Sigmoid colon (tissue), 7 donors: ENCODE data around the gene BHMT. TPM values are rescaled to one million over a fixed set of nuclear protein-coding genes. Genes with fewer than 3 reads are reported as not detected.
A peak's percentile ranks its signal among the peaks of the same experiment; 100 is the strongest.

Experiments used
- DNase-seq: peaks from one replicate; pipeline ENCODE4 v3.0.0-alpha.2; 2019
- H3K27ac ChIP-seq, 4 donors: fragments of 200-600 bp; sonication (generic); one replicate each; pipeline ENCODE4 v1.5.1; 2016 to 2019; ENCODE audit warnings: mild to moderate bottlenecking in 1 of 4
- H3K27me3 ChIP-seq, 3 donors: fragments of 200-600 bp; sonication (generic); one replicate each; pipeline ENCODE4 v1.5.1; 2019; ENCODE audit warnings: mild to moderate bottlenecking in 1 of 3
- H3K36me3 ChIP-seq, 4 donors: fragments of 200-600 bp; sonication (generic); one replicate each; pipeline ENCODE4 v1.5.1; 2016 to 2019
- H3K4me1 ChIP-seq, 4 donors: fragments of 200-600 bp; sonication (generic); one replicate each; pipeline ENCODE4 v1.5.1; 2017 to 2019
- H3K4me3 ChIP-seq, 4 donors: fragments of 200-600 bp; sonication (generic); one replicate each; pipeline ENCODE4 v1.5.1; 2017 to 2019; ENCODE audit warnings: mild to moderate bottlenecking in 2 of 4, moderate library complexity in 1 of 4
- H3K9me3 ChIP-seq, 4 donors: fragments of 200-600 bp in 3 of 4; sonication (generic) in 3 of 4; one replicate each; pipeline versions ENCODE4 v1.5.1 to v1.6.1; 2013 to 2019
- CTCF ChIP-seq, 4 experiments: fragments of 450-650 bp in 3 of 4; fragments of 200-600 bp in 1 of 4; IDR thresholded peaks; one replicate each; pipeline ENCODE4 v1.5.1; 2016 to 2019; ENCODE audit warnings: antibody characterized with exemption in 4 of 4, mild to moderate bottlenecking in 3 of 4, moderate library complexity in 2 of 4
- EP300 ChIP-seq, 4 donors: sonication (generic); formaldehyde crosslinking; IDR thresholded peaks; one replicate each; pipeline ENCODE4 v1.6.1; 2017; ENCODE audit warnings: antibody characterized with exemption in 4 of 4
- POLR2A ChIP-seq, 2 donors: fragments of 450-650 bp; IDR thresholded peaks; one replicate each; pipeline ENCODE4 v1.6.1; 2016; ENCODE audit warnings: antibody characterized with exemption in 2 of 2, mild to moderate bottlenecking in 2 of 2, moderate library complexity in 2 of 2
- POLR2AphosphoS5 ChIP-seq, 4 donors: sonication (generic); formaldehyde crosslinking; IDR thresholded peaks; one replicate each; pipeline ENCODE4 v1.6.1; 2017; ENCODE audit warnings: antibody characterized with exemption in 4 of 4
- WGBS, 2 donors: extraction: QIAGEN DNeasy Blood & Tissue Kit; methylation state at CpG; one replicate each; pipeline ENCODE4 v1.1.7; 2013; 5-methylcytosine and 5-hydroxymethylcytosine counted together
- intact Hi-C: fragments of 100-400 bp; cut with DNase I; formaldehyde crosslinking; loops from one replicate; pipeline ENCODE4 v1.15.1; 2023
- polyA plus RNA-seq, 3 donors: library from polyadenylated mRNA; stranded (reverse); fragments of 200-250 nt; gene quantifications; one replicate each; pipeline ENCODE4 v1.2.3, GENCODE V29; 2013
- total RNA-seq, 4 donors: library from RNA; depleted of rRNA; stranded (reverse); fragments of >200 nt; gene quantifications; one replicate each; pipeline ENCODE4 v1.1.0, GENCODE V29; 2016
- donor health status: healthy with polysubstance abuse.
- donor health status: Bipolar disorder and iron deficiency.
- donor health status: healthy.

The BHMT gene
- total and polyA plus RNA-seq, 7 donors: 0.04 to 6.6 (median 0.36) TPM; not detected in 2

DNA sequence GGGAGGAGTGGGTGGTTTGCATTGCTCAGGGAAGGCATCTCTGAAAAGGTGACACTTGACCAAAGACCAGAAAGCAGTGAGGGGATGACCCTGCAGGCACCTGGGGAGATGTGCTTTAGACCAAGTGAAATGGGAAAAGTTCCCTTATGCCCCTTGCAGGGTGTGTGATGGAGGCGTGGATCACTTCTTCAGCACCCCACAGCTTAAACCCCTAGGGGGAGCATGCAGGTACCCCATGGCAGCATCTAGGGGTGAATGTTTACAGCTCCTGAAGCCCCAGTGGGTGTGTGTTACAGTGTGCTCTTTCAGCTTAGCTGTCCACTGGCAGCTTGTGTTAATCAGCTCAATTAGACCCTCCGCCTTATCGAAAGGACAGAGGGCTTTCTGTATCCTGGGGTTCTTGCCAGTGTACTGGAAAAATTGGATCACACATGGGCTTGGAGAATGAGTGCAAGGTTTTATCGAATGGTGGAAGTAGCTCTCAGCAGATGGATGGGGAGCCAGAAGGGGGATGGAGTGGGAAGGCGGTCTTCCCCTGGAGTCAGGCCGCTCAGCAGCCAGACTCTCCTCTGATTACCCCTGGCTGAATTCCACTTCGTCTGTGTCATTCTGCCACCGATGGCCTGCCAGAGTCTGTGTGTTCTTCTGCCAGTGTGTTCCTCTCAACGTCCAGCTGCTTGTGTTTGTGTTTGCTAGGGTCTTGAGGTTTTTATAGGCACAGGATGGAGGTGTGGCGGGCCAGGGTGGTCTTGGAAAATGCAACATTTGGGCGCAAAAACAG is 35.8 kb upstream of the BHMT start:
- intact Hi-C loops: no loop called here
- peaks cover 0 to 44% (median 19%) of the 10 kb centered on the region in 4 donors for H3K4me1 ChIP-seq
- no peaks in the 10 kb centered on the region for H3K36me3 ChIP-seq
- DNase-seq: no peak
- H3K4me3 ChIP-seq: no peak overlapping the region
- no peaks in the 10 kb centered on the region for H3K9me3 ChIP-seq
- TF ChIP-seq POLR2A (IDR thresholded peaks at IDR 0.05): no peak
- TF ChIP-seq CTCF (IDR thresholded peaks at IDR 0.05): no peak
- TF ChIP-seq POLR2AphosphoS5 (IDR thresholded peaks at IDR 0.05): no peak
- TF ChIP-seq EP300 (IDR thresholded peaks at IDR 0.05): no peak
- H3K27ac ChIP-seq: peak overlapping the region in 3 of 4 donors; percentile 48 to 64 (median 61)
- WGBS, 2 donors: 88 to 90% methylated on average over 11 of the region's 11 CpGs
- no peaks in the 10 kb centered on the region for H3K27me3 ChIP-seq

DNA sequence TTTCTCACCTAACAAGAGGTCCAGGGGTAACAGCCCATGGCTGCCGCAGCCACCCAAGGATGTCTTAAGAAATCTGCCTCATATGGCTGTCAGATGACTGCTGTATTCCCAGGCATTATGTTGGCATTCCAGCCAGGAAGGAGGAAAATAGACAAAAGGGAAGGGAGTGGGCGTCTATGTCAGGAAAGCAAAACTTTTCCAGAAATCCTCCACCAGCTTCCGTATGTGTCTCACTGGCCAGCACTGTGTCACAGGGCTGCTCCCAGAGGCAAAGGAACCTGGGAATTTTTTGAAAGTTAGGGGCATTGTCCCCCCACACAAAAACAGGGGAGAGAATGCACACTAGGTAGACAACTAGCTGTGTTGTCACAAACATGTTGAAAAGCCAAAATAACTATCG is 34.8 kb upstream of the BHMT start:
- TF ChIP-seq EP300 (IDR thresholded peaks at IDR 0.05) (no peak), POLR2AphosphoS5 (IDR thresholded peaks at IDR 0.05) (no peak), POLR2A (IDR thresholded peaks at IDR 0.05) (no peak), CTCF (IDR thresholded peaks at IDR 0.05) (no peak)
- intact Hi-C loops: no loop called here
- H3K27ac ChIP-seq: peak overlapping the region; percentile 7 to 64 (median 54)
- no peak for DNase-seq
- no peaks in the 10 kb centered on the region for H3K9me3 ChIP-seq
- no peaks in the 10 kb centered on the region for H3K27me3 ChIP-seq
- peaks cover 0 to 41% (median 19%) of the 10 kb centered on the region in 4 donors for H3K4me1 ChIP-seq
- no peak overlapping the region for H3K4me3 ChIP-seq
- WGBS, 2 donors: 88% methylated on average over 4 of the region's 4 CpGs
- H3K36me3 ChIP-seq: no peaks in the 10 kb centered on the region

GRCh38 chr5:79077680-79078365 is 33.8 kb upstream of the BHMT start:
- Histone ChIP-seq H3K4me3 (no peak overlapping the region), H3K4me1 (peaks cover 0 to 46% (median 19%) of the 10 kb centered on the region in 4 donors), H3K36me3 (no peaks in the 10 kb centered on the region), H3K9me3 (no peaks in the 10 kb centered on the region), H3K27ac (peak overlapping the region; percentile 38 to 64 (median 54)), H3K27me3 (no peaks in the 10 kb centered on the region)
- TF ChIP-seq POLR2AphosphoS5 (IDR thresholded peaks at IDR 0.05) (peak; percentile 60 to 77 (median 64)), POLR2A (IDR thresholded peaks at IDR 0.05) (no peak)
- WGBS, 2 donors: 45 to 54% methylated on average over 3 of the region's 3 CpGs
- DNase-seq: no peak
- intact Hi-C loops: no loop called here

- intact Hi-C loops: loop anchor here (5.0 kb wide), 1 partner anchor 46 kb away; no protein-coding TSS in a partner anchor
- TF ChIP-seq EP300 (IDR thresholded peaks at IDR 0.05) (no peak), POLR2AphosphoS5 (IDR thresholded peaks at IDR 0.05) (no peak), POLR2A (IDR thresholded peaks at IDR 0.05) (no peak), CTCF (IDR thresholded peaks at IDR 0.05) (no peak)
- no peaks in the 10 kb centered on the region for H3K36me3 ChIP-seq
- no peak for DNase-seq
- H3K27ac ChIP-seq: no peak overlapping the region
- H3K9me3 ChIP-seq: no peaks in the 10 kb centered on the region
- H3K27me3 ChIP-seq: no peaks in the 10 kb centered on the region
- 90 to 91% methylated on average over 2 of the region's 2 CpGs for WGBS, 2 donors
- H3K4me1 ChIP-seq: peaks cover 0 to 37% (median 19%) of the 10 kb centered on the region in 4 donors
- no peak overlapping the region for H3K4me3 ChIP-seq
These were observed 30.8 kb upstream of the BHMT start for GRCh38 chr5:79080804-79081203.

- H3K27ac ChIP-seq: no peak overlapping the region
- no peaks in the 10 kb centered on the region for H3K27me3 ChIP-seq
- H3K36me3 ChIP-seq: no peaks in the 10 kb centered on the region
- intact Hi-C loops: loop anchor here (5.0 kb wide), 1 partner anchor 46 kb away; no protein-coding TSS in a partner anchor
- TF ChIP-seq POLR2AphosphoS5 (IDR thresholded peaks at IDR 0.05): no peak
- no peak for TF ChIP-seq EP300 (IDR thresholded peaks at IDR 0.05)
- TF ChIP-seq CTCF (IDR thresholded peaks at IDR 0.05): no peak
- no peak for TF ChIP-seq POLR2A (IDR thresholded peaks at IDR 0.05)
- no peaks in the 10 kb centered on the region for H3K9me3 ChIP-seq
- 89 to 90% methylated on average over 5 of the region's 5 CpGs for WGBS, 2 donors
- H3K4me3 ChIP-seq: no peak overlapping the region
- no peak for DNase-seq
- peaks cover 0 to 27% (median 14%) of the 10 kb centered on the region in 4 donors for H3K4me1 ChIP-seq
These were observed 29.8 kb upstream of the BHMT start for GRCh38 chr5:79081779-79082178.
